HepG2 (cell line): Measurements from ENCODE around the gene CDH23.

ENCODE experiments used
- CBX5 ChIP-seq: sonication (generic); formaldehyde crosslinking; IDR thresholded peaks from 2 replicates; pipeline ENCODE4 v1.4.0; 2020; ENCODE audit warnings: missing genetic modification reagents, borderline replicate concordance
- IRX3 ChIP-seq: sonication (generic); formaldehyde crosslinking; IDR thresholded peaks from 2 replicates; pipeline ENCODE4 v1.8.1; 2023; ENCODE audit warnings: mild to moderate bottlenecking, low read depth, missing genetic modification reagents, borderline replicate concordance
- NPAS2 ChIP-seq: sonication (generic); formaldehyde crosslinking; IDR thresholded peaks from 2 replicates; pipeline ENCODE4 v1.8.0; 2022; ENCODE audit warnings: mild to moderate bottlenecking, missing genetic modification reagents, borderline replicate concordance
- TAF1 ChIP-seq: sonication (generic); formaldehyde crosslinking; IDR thresholded peaks from 2 replicates; pipeline ENCODE4 v1.4.0; 2020; ENCODE audit warnings: missing genetic modification reagents
- YY1 ChIP-seq: IDR thresholded peaks from 2 replicates; pipeline ENCODE4 v1.6.1; 2011; ENCODE audit warnings: low read length, low read depth, moderate library complexity, mild to moderate bottlenecking; ENCODE audit not compliant: insufficient read depth, insufficient replicate concordance
- TF ChIP-seq, protein P1 (sequence below): IDR thresholded peaks from 2 replicates; pipeline ENCODE4 v1.6.1; 2016; ENCODE audit warnings: low read depth

DNA sequence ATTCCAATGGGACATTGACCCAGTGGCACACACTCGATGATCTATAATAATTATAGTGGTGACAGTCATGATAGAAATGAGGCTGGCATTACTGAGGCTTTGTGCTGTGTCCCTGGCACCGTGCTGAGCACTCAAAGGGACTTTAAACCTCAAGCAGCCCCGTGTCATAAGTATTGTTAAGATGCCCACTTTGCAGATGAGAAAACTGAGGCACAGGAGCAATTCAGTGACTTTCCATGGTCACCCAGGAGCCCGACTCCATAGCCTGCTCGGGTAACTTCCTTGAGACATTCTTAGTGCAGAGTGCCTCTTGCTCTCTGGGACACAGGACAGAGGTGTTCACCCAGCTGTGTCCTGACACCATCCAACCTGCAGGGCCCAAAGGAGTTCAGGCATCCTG is 170.3 kb downstream of the CDH23 start:
- TF ChIP-seq TAF1 (CRISPR knock-in tag), result no peak
- TF ChIP-seq, protein P1, sequence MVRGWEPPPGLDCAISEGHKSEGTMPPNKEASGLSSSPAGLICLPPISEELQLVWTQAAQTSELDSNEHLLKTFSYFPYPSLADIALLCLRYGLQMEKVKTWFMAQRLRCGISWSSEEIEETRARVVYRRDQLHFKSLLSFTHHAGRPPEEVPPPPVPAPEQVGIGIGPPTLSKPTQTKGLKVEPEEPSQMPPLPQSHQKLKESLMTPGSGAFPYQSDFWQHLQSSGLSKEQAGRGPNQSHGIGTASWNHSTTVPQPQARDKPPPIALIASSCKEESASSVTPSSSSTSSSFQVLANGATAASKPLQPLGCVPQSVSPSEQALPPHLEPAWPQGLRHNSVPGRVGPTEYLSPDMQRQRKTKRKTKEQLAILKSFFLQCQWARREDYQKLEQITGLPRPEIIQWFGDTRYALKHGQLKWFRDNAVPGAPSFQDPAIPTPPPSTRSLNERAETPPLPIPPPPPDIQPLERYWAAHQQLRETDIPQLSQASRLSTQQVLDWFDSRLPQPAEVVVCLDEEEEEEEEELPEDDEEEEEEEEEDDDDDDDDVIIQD (CRISPR knock-in tag), result no peak
- no peak for TF ChIP-seq CBX5 (CRISPR knock-in tag)
- TF ChIP-seq IRX3 (CRISPR knock-in tag), result no peak
- TF ChIP-seq YY1, result no peak
- no peak for TF ChIP-seq NPAS2
